ENCODE data around the gene TRAF3IP1. TPM values are rescaled to one million over a fixed set of nuclear protein-coding genes. Genes with fewer than 3 reads are reported as not detected.

Gene TRAF3IP1
- total RNA-seq, 4 donors from 2014 or later, result 19.6 to 28.4 (median 21.7) TPM

DNA sequence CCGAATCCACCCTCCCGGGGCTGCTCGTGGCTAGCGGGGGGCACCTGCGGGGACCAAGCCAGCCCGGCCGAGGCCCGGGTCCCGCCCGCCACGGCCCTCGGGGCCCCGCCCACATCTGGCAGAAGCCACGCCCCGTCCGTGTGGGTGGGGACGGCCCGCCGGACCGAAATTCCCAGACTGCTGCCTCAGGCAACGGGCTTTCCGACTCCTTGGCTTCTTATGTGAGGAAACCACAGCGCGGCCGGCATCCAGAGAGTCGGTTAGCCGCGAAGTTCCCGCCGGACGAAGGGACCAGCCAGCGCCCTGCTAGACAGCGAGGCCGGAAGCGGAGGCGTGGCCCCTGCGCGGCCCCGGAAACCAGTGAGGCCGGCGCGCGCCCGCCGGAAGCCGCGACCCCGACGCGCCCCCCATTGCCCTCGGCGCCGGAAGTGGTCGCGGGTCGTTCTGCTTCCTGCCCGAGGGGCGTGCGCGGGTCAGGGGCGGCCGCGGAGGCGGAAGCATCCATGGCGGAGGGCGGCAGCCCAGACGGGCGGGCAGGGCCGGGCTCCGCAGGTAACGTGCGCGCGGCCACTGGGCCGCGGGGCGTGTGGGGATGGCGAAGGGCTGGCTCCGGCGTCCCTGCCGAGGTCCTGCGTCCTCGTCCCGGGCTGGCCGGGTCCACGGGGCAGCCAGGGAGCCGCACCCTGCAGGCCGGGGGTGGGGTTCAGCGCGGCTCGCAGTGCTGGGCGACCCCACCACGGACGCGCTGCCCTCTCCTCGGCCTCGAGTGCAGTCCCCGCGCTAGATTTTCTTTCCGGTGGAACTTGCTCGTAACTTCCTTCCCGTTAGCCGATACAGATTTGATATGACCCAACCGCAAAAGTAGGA lies 106.5 kb downstream of the TRAF3IP1 start, which contains the start of gene ASB1:
ASB1 (plus strand) TSS at position 360 of the 867 bp plus-strand sequence; CDS start at position 504, 144 bp downstream.
- TF ChIP-seq EP300 (IDR thresholded peaks at IDR 0.05) (no peak), POLR2AphosphoS5 (IDR thresholded peaks at IDR 0.05) (peak; percentile 48), CTCF (IDR thresholded peaks at IDR 0.05) (peak in 1 of 4 experiments; percentile 10), POLR2A (IDR thresholded peaks at IDR 0.05) (peak; percentile 30 to 31)
- WGBS, 2 donors (ENCODE audit: low coverage in 1 of 2), result 1% methylated on average over 29 of the region's 104 CpGs; no CpG with 5 or more reads in 1 of the 2 donors
- Histone ChIP-seq H3K4me3 (peak within 1 kb of the TSS; percentile 78 to 90), H3K27me3 (no peaks in the 10 kb centered on the region), H3K9me3 (peaks cover 0 to 11% (median 0%) of the 10 kb centered on the region in 3 donors), H3K36me3 (peaks cover 0 to 10% of the 10 kb centered on the region in 2 donors), H3K4me1 (peaks cover 0 to 38% (median 15%) of the 10 kb centered on the region in 3 donors), H3K27ac (peak within 1 kb of the TSS; percentile 68 to 94 (median 92))
- ATAC-seq, result peak; percentile 86

- 18 to 21% methylated on average over 7 of the region's 20 CpGs for WGBS, 2 donors (ENCODE audit: low coverage in 1 of 2)
- ATAC-seq, result peak; percentile 20
Observed at GRCh38 chr2:238427435-238428162, 107.3 kb downstream of the TRAF3IP1 start.

DNA sequence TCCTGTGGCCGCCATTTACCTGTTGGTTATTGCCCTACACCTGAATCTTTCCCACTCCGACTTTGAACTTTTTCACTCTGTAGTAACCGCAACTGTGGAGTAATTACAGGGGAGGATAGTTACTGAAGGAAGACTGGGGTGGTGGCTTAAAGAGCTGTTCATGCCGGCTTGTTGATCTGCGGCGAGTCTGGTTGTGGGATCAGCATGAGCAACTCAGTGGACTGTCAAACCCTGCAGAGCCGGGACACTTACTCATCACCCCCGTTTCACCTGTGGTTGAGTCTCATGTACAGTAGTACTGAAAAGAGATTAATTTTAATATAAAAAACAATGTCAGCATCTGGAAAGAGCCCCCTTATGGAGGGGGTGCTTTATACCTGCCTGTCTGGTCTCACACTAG lies 108.5 kb downstream of the TRAF3IP1 start:
- ATAC-seq, result no peak
- H3K4me1 ChIP-seq, result peaks cover 0 to 40% (median 15%) of the 10 kb centered on the region in 3 donors
- no peak overlapping the region for H3K4me3 ChIP-seq
- H3K27me3 ChIP-seq, result no peaks in the 10 kb centered on the region
- H3K27ac ChIP-seq, result no peak overlapping the region
- peaks cover 0 to 17% of the 10 kb centered on the region in 2 donors for H3K36me3 ChIP-seq
- peaks cover 0 to 11% (median 0%) of the 10 kb centered on the region in 3 donors for H3K9me3 ChIP-seq
- TF ChIP-seq POLR2AphosphoS5 (IDR thresholded peaks at IDR 0.05), result no peak
- no peak for TF ChIP-seq CTCF (IDR thresholded peaks at IDR 0.05)
- TF ChIP-seq EP300 (IDR thresholded peaks at IDR 0.05), result no peak
- TF ChIP-seq POLR2A (IDR thresholded peaks at IDR 0.05), result no peak
- WGBS, 2 donors (ENCODE audit: low coverage in 1 of 2), result 94 to 95% methylated on average over 8 of the region's 8 CpGs

More at GRCh38 chr2:238427435-238428162, 107.3 kb downstream of the TRAF3IP1 start:
- TF ChIP-seq EP300 (IDR thresholded peaks at IDR 0.05) (no peak), POLR2AphosphoS5 (IDR thresholded peaks at IDR 0.05) (no peak), CTCF (IDR thresholded peaks at IDR 0.05) (no peak), POLR2A (IDR thresholded peaks at IDR 0.05) (no peak)
- Histone ChIP-seq H3K9me3 (peaks cover 0 to 11% (median 0%) of the 10 kb centered on the region in 3 donors), H3K27me3 (no peaks in the 10 kb centered on the region), H3K27ac (peak overlapping the region in 3 of 4 donors; percentile 91 to 94 (median 92)), H3K4me1 (peaks cover 0 to 40% (median 15%) of the 10 kb centered on the region in 3 donors), H3K4me3 (peak overlapping the region; percentile 78 to 90), H3K36me3 (peaks cover 0 to 10% of the 10 kb centered on the region in 2 donors)

- 94 to 100% methylated on average over 1 to 6 of the region's 6 CpGs for WGBS, 2 donors (ENCODE audit: low coverage in 1 of 2)
- Histone ChIP-seq H3K36me3 (peaks cover 0 to 36% of the 10 kb centered on the region in 2 donors), H3K9me3 (peaks cover 0 to 11% (median 0%) of the 10 kb centered on the region in 3 donors), H3K27me3 (no peaks in the 10 kb centered on the region), H3K4me1 (peaks cover 0 to 35% (median 14%) of the 10 kb centered on the region in 3 donors), H3K4me3 (no peak overlapping the region), H3K27ac (no peak overlapping the region)
- TF ChIP-seq EP300 (IDR thresholded peaks at IDR 0.05) (no peak), POLR2AphosphoS5 (IDR thresholded peaks at IDR 0.05) (no peak), CTCF (IDR thresholded peaks at IDR 0.05) (no peak), POLR2A (IDR thresholded peaks at IDR 0.05) (no peak)
- no peak for ATAC-seq
Observed at GRCh38 chr2:238430781-238431180, 110.5 kb downstream of the TRAF3IP1 start.
